A549 (cell line): ENCODE data around the gene ABCF3. TPM values are rescaled to one million over a fixed set of nuclear protein-coding genes. Genes with fewer than 3 reads are reported as not detected.

Experiments used
- ATAC-seq, 2 experiments: fragments of 200-7000 bp in 1 of 2; fragments of >200 bp in 1 of 2; cut with Nextera tagmentation in 1 of 2; cut with Tn5 transposase in 1 of 2; 3 replicates each; pipeline versions ENCODE4 v1.8.0 to v1.9.1; 2018 to 2020; ENCODE audit warnings: mild to moderate bottlenecking in 1 of 2, moderate library complexity in 1 of 2
- CTCF ChIA-PET: fragments of 300-600 bp; sonication (Branson Sonifier 250); formaldehyde crosslinking; extraction: SDS; loops from one replicate; lab custom pipeline; 2021; ENCODE audit warnings: antibody characterized with exemption, inconsistent platforms; lab: Yijun Ruan, JAX
- POLR2A ChIA-PET: fragments of 350-600 bp; formaldehyde crosslinking; extraction: SDS; loops from one replicate; lab custom pipeline; 2021; ENCODE audit warnings: antibody characterized with exemption, inconsistent platforms; lab: Yijun Ruan, JAX
- DNase-seq, 2 experiments: peaks; one replicate each; pipeline versions ENCODE4 v3.0.0 to v3.0.0-alpha.2; 2011 to 2016; ENCODE audit warnings: low read depth in 1 of 2, low spot score in 1 of 2
- FAIRE-seq: peaks from 2 replicates; lab custom pipeline; 2011; peaks lifted over from hg19 to GRCh38; lab: Jason Lieb, UNC
- H3K27ac ChIP-seq, 2 experiments: fragments of >200 bp; sonication (Bioruptor Twin); formaldehyde crosslinking; 3 replicates each; pipeline ENCODE4 v1.5.1; 2016 to 2017
- H3K4me1 ChIP-seq: fragments of >200 bp; sonication (Bioruptor Twin); formaldehyde crosslinking; 3 replicates; pipeline ENCODE4 v1.6.1; 2016
- H3K4me2 ChIP-seq: fragments of >200 bp; sonication (Bioruptor Twin); formaldehyde crosslinking; 3 replicates; pipeline ENCODE4 v1.6.1; 2016
- H3K4me3 ChIP-seq: fragments of >200 bp; sonication (Bioruptor Twin); formaldehyde crosslinking; 3 replicates; pipeline ENCODE4 v1.5.1; 2016
- H3K9me3 ChIP-seq: fragments of >200 bp; sonication (Bioruptor Twin); formaldehyde crosslinking; 3 replicates; pipeline ENCODE4 v1.6.1; 2016
- ATOH8 ChIP-seq: fragments of 250-450 bp; sonication (Bioruptor Pico); IDR thresholded peaks from 2 replicates; pipeline ENCODE4 v1.5.0; 2020; ENCODE audit warnings: low read depth, mild to moderate bottlenecking, moderate library complexity
- BCL3 ChIP-seq: fragments of >200 bp; sonication (Bioruptor Twin); formaldehyde crosslinking; IDR thresholded peaks from 3 replicates; pipeline ENCODE4 v1.6.1; 2016
- BHLHE40 ChIP-seq: IDR thresholded peaks from 2 replicates; pipeline ENCODE4 v1.6.1; 2012; ENCODE audit warnings: low read depth, low read length, inconsistent platforms
- CEBPB ChIP-seq, 2 experiments: fragments of >200 bp in 1 of 2; sonication (Bioruptor Twin) in 1 of 2; formaldehyde crosslinking in 1 of 2; IDR thresholded peaks; 2 replicates each; pipeline ENCODE4 v1.6.1; 2012 to 2016
- CHD4 ChIP-seq: fragments of 200-600 bp; sonication (generic); IDR thresholded peaks from 2 replicates; pipeline ENCODE4 v1.6.1; 2016; ENCODE audit warnings: antibody characterized with exemption, mild to moderate bottlenecking, borderline replicate concordance
- CTCF ChIP-seq: fragments of >200 bp; sonication (Bioruptor Twin); formaldehyde crosslinking; IDR thresholded peaks from 3 replicates; pipeline ENCODE4 v1.5.1; 2016
- EHF ChIP-seq: fragments of 250-450 bp; sonication (Bioruptor Pico); IDR thresholded peaks from 2 replicates; pipeline ENCODE4 v1.5.0; 2020; ENCODE audit warnings: mild to moderate bottlenecking
- EP300 ChIP-seq, 2 experiments: fragments of >200 bp; sonication (Bioruptor Twin); formaldehyde crosslinking; IDR thresholded peaks; 2 replicates in 1 of 2; 3 replicates in 1 of 2; pipeline ENCODE4 v1.6.1; 2016 to 2017
- ESRRA ChIP-seq: fragments of 150-350 bp; IDR thresholded peaks from 2 replicates; pipeline ENCODE4 v1.6.1; 2014; ENCODE audit warnings: mild to moderate bottlenecking, low read length, borderline replicate concordance
- FOSL2 ChIP-seq, 2 experiments: fragments of 450-650 bp in 1 of 2; fragments of >200 bp in 1 of 2; sonication (Bioruptor Twin) in 1 of 2; formaldehyde crosslinking; IDR thresholded peaks; 2 replicates each; pipeline versions ENCODE4 v1.5.0 to v1.6.1; 2016 to 2020; ENCODE audit warnings: mild to moderate bottlenecking in 1 of 2, moderate library complexity in 1 of 2
- FOXS1 ChIP-seq: fragments of 250-450 bp; sonication (Bioruptor Pico); IDR thresholded peaks from 2 replicates; pipeline ENCODE4 v1.5.0; 2020; ENCODE audit warnings: mild to moderate bottlenecking, moderate library complexity
- HDAC2 ChIP-seq: fragments of 200-600 bp; sonication (generic); IDR thresholded peaks from 2 replicates; pipeline ENCODE4 v1.6.1; 2016
- HOXA7 ChIP-seq: fragments of 250-450 bp; sonication (Bioruptor Pico); IDR thresholded peaks from 2 replicates; pipeline ENCODE4 v1.5.0; 2020; ENCODE audit warnings: mild to moderate bottlenecking, moderate library complexity
- MAX ChIP-seq: IDR thresholded peaks from 2 replicates; pipeline ENCODE4 v1.6.1; 2012
- NR3C1 ChIP-seq: fragments of >200 bp; sonication (Bioruptor Twin); formaldehyde crosslinking; IDR thresholded peaks from 3 replicates; pipeline ENCODE4 v1.6.1; 2017
- POLR2A ChIP-seq: IDR thresholded peaks from 2 replicates; pipeline ENCODE4 v1.6.1; 2012; ENCODE audit warnings: mild to moderate bottlenecking, low read length
- POLR2AphosphoS2 ChIP-seq: conservative IDR thresholded peaks from 2 replicates; pipeline ENCODE4 v1.6.1; 2012; ENCODE audit warnings: low read length, improper control_type of control experiment, inconsistent platforms
- RARB ChIP-seq: fragments of 250-450 bp; sonication (Bioruptor Pico); IDR thresholded peaks from 2 replicates; pipeline ENCODE4 v1.8.0; 2021; ENCODE audit warnings: mild to moderate bottlenecking, moderate library complexity
- RFX5 ChIP-seq: fragments of 450-650 bp; IDR thresholded peaks from 2 replicates; pipeline ENCODE4 v1.7.1; 2014; ENCODE audit warnings: antibody characterized with exemption, mild to moderate bottlenecking, moderate library complexity
- RNF2 ChIP-seq: fragments of 200-600 bp; sonication (generic); IDR thresholded peaks from 2 replicates; pipeline ENCODE4 v1.6.1; 2016; ENCODE audit warnings: low read depth, mild to moderate bottlenecking, antibody characterized with exemption, moderate library complexity, borderline replicate concordance
- SMC3 ChIP-seq: fragments of >200 bp; sonication (Bioruptor Twin); formaldehyde crosslinking; IDR thresholded peaks from 3 replicates; pipeline ENCODE4 v1.6.1; 2018; ENCODE audit warnings: inconsistent platforms
- SREBF2 ChIP-seq: fragments of 450-650 bp; IDR thresholded peaks from 2 replicates; pipeline ENCODE4 v1.6.1; 2014; ENCODE audit warnings: mild to moderate bottlenecking, moderate library complexity
- TP53 ChIP-seq: fragments of 250-450 bp; sonication (Bioruptor Pico); IDR thresholded peaks from 2 replicates; pipeline ENCODE4 v1.5.0; 2021; ENCODE audit warnings: mild to moderate bottlenecking, moderate library complexity
- USF2 ChIP-seq: fragments of 450-650 bp; IDR thresholded peaks from 2 replicates; pipeline ENCODE4 v1.6.1; 2014; ENCODE audit warnings: antibody characterized with exemption
- WGBS: methylation state at CpG from one replicate; pipeline ENCODE4 v1.1.6; 2017; ENCODE audit errors: missing lambda C conversion rate; 5-methylcytosine and 5-hydroxymethylcytosine counted together
- polyA plus RNA-seq, 4 experiments: library from polyadenylated mRNA; depleted of rRNA in 3 of 4; stranded (reverse); fragments of >200 nt; fragmentation: RNase III in 1 of 4; extraction: RNeasy Plus Mini Kit Qiagen cat#74134 plus additional on column Dnase treatment in 1 of 4; gene quantifications; 2 replicates in 3 of 4; 3 replicates in 1 of 4; pipeline ENCODE4 v1.2.3, GENCODE V29; 2011 to 2017

The ABCF3 gene
- polyA plus RNA-seq, 2 of the 4 experiments (the other 2 are of a cell fraction) = 35.3 to 46.6 TPM

GRCh38 chr3:184181596-184181995 is 4.4 kb upstream of the ABCF3 start (continued):
- TF ChIP-seq RNF2 = no peak
- no peak for TF ChIP-seq ATOH8
- no peak for TF ChIP-seq SMC3
- TF ChIP-seq POLR2AphosphoS2 = no peak
- no peak for TF ChIP-seq POLR2A
- TF ChIP-seq FOSL2 (IDR thresholded peaks at IDR 0.05) = no peak
- TF ChIP-seq FOSL2 (CRISPR knock-in tag; IDR thresholded peaks at IDR 0.05) = no peak

- POLR2A ChIA-PET = no interaction called here
- FAIRE-seq = no peak
These were observed 2.3 kb upstream of the ABCF3 start for GRCh38 chr3:184183679-184184078.

GRCh38 chr3:184184546-184185230 is 1.3 kb upstream of the ABCF3 start:
- Histone ChIP-seq H3K4me3 (no peak overlapping the region), H3K27ac (peak overlapping the region; percentile 86 to 96; a peak in 5 of 6 replicates), H3K4me1 (peaks cover 12% of the 10 kb centered on the region; the same call in 2 of the 3 replicates), H3K4me2 (peak overlapping the region; percentile 86)
- WGBS = 95% methylated on average over 18 of the region's 18 CpGs
- ChIA-PET CTCF (interaction anchor here (0.7 to 1.7 kb wide), 5 partner anchors 8 to 205 kb away, joined by 3 to 6 read pairs (median 4); partner anchors contain the start of gene EEF1AKMT4), POLR2A (interaction anchor here (0.5 to 1.2 kb wide), 3 partner anchors 8 to 169 kb away, joined by 3 to 14 read pairs (median 4); partner anchors contain the start of gene DVL3)
- DNase-seq (no peak), FAIRE-seq (no peak)
- TF ChIP-seq USF2 = no peak
- no peak for TF ChIP-seq NR3C1
- TF ChIP-seq ESRRA = no peak
- no peak for TF ChIP-seq BHLHE40
- no peak for TF ChIP-seq EHF (CRISPR knock-in tag)
- TF ChIP-seq SREBF2 = no peak
- TF ChIP-seq CEBPB (IDR thresholded peaks at IDR 0.05) = no peak
- TF ChIP-seq HDAC2 = no peak
- no peak for TF ChIP-seq RFX5
- no peak for TF ChIP-seq TP53
- no peak for TF ChIP-seq BCL3
- TF ChIP-seq, all 56 proteins: peak for 0
- H3K9me3 ChIP-seq = no peaks in the 10 kb centered on the region
- no peak for ATAC-seq

More at GRCh38 chr3:184183679-184184078, 2.3 kb upstream of the ABCF3 start:
- Histone ChIP-seq H3K4me2 (no peak overlapping the region), H3K27ac (no peak overlapping the region), H3K9me3 (no peaks in the 10 kb centered on the region), H3K4me3 (no peak overlapping the region), H3K4me1 (peaks cover 12% of the 10 kb centered on the region; the same call in 2 of the 3 replicates)
- ATAC-seq (no peak), DNase-seq (no peak)
- CTCF ChIA-PET = interaction anchor here (0.7 to 1.7 kb wide), 5 partner anchors 31 to 204 kb away, joined by 3 to 6 read pairs (median 4); partner anchors contain the start of gene EEF1AKMT4
- TF ChIP-seq EP300 (IDR thresholded peaks at IDR 0.05) (no peak), CHD4 (no peak), CTCF (no peak), FOXS1 (CRISPR knock-in tag) (no peak), RARB (CRISPR knock-in tag) (no peak), MAX (no peak), TP53 (no peak), HOXA7 (CRISPR knock-in tag) (no peak), FOSL2 (IDR thresholded peaks at IDR 0.05) (no peak), FOSL2 (CRISPR knock-in tag; IDR thresholded peaks at IDR 0.05) (no peak)
- 83% methylated on average over 2 of the region's 5 CpGs for WGBS
